ENCODE results near the gene LDAH. TPM values are rescaled to one million over a fixed set of nuclear protein-coding genes. Genes with fewer than 3 reads are reported as not detected.

LDAH gene
- total RNA-seq, 1 experiment from 2014 or later: not detected

DNA sequence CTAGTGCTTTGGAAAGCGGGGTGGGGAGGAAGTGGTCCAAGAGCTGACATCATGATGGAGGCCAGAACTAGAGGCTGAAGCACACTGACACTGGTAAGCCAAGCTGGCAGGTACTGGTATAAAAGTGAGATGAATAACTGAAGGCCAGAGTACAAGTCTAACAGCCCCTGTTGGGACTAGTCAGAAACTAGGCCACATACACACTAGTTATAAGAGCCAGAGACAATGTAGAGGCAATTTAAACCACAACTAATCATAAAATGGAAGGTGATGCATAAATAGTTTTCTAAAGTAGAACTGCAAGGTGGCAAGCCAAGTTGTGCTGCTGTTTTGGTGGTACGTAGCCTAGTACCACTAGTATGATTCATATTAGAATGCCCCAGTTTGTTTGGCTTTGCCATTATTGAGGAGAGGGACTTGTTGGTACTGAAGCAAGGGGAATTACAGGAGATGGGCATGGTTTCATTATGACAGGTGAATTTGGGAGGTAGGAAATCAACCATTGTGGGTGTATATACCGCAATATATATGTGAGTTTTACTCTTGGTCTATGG lies 98.3 kb downstream of the LDAH start:
- ChIA-PET POLR2A (ENCODE audit: unreplicated experiment) (no interaction called here), CTCF (no interaction called here)
- Histone ChIP-seq H2AFZ (ENCODE audit: low read length) (no peak overlapping the region), H3K9me2 (replicated peaks; ENCODE audit: low read length) (no peaks in the 10 kb centered on the region), H3K4me2 (ENCODE audit: low read length) (no peak overlapping the region), H3K36me3 (ENCODE audit: low read depth, low read length) (no peaks in the 10 kb centered on the region), H3K4me1 (ENCODE audit: insufficient read depth, low read length) (no peaks in the 10 kb centered on the region; the same call in 1 of the 2 replicates), H3K27ac (ENCODE audit: low read length) (no peak overlapping the region), H3K79me2 (ENCODE audit: low read length) (no peaks in the 10 kb centered on the region), H3K27me3 (ENCODE audit: low read length) (peaks cover 20% of the 10 kb centered on the region; the same call in 1 of the 2 replicates), H4K20me1 (ENCODE audit: low read length) (no peaks in the 10 kb centered on the region), H3K9me3 (ENCODE audit: low read length) (no peaks in the 10 kb centered on the region), H3F3A (ENCODE audit: low read length, unreplicated experiment) (no peaks in the 10 kb centered on the region), H3K9ac (ENCODE audit: low read length) (no peak overlapping the region), H3K4me3 (ENCODE audit: low read length) (no peak overlapping the region)
- ATAC-seq: no peak
- intact Hi-C loops (cut with micrococcal nuclease): no loop called here
- no peak for TF ChIP-seq EZH2 (IDR thresholded peaks at IDR 0.05; ENCODE audit: low read length, unreplicated experiment)
- TF ChIP-seq CTCF (conservative IDR thresholded peaks at IDR 0.05; ENCODE audit: low read depth, low read length): no peak
- no peak for TF ChIP-seq EZH2phosphoT487 (IDR thresholded peaks at IDR 0.05; ENCODE audit: borderline replicate concordance, low read length)
- DNase-seq: no peak
- no TSS peak for BruUV-seq (replicated peaks)

GRCh38 chr2:20723543-20723942 lies 99.4 kb downstream of the LDAH start:
- H3K27ac ChIP-seq (ENCODE audit: low read length): no peak overlapping the region
- no peak for DNase-seq
- H3K9me3 ChIP-seq (ENCODE audit: low read length): no peaks in the 10 kb centered on the region
- TF ChIP-seq EZH2phosphoT487 (IDR thresholded peaks at IDR 0.05; ENCODE audit: borderline replicate concordance, low read length) (no peak), CTCF (conservative IDR thresholded peaks at IDR 0.05; ENCODE audit: low read depth, low read length) (no peak), EZH2 (IDR thresholded peaks at IDR 0.05; ENCODE audit: low read length, unreplicated experiment) (no peak)
- no peak overlapping the region for H2AFZ ChIP-seq (ENCODE audit: low read length)
- no peaks in the 10 kb centered on the region for H3K9me2 ChIP-seq (replicated peaks; ENCODE audit: low read length)
- H3K79me2 ChIP-seq (ENCODE audit: low read length): no peaks in the 10 kb centered on the region
- no TSS peak for BruUV-seq (replicated peaks)
- POLR2A ChIA-PET (ENCODE audit: unreplicated experiment): no interaction called here
- H3K36me3 ChIP-seq (ENCODE audit: low read depth, low read length): no peaks in the 10 kb centered on the region
- no peak overlapping the region for H3K4me3 ChIP-seq (ENCODE audit: low read length)
- H3K9ac ChIP-seq (ENCODE audit: low read length): no peak overlapping the region
- H3K4me1 ChIP-seq (ENCODE audit: insufficient read depth, low read length): no peaks in the 10 kb centered on the region
- H3K27me3 ChIP-seq (ENCODE audit: low read length): peaks cover 18% of the 10 kb centered on the region; the same call in 1 of the 2 replicates
- no peaks in the 10 kb centered on the region for H4K20me1 ChIP-seq (ENCODE audit: low read length)
- ATAC-seq: no peak
- H3K4me2 ChIP-seq (ENCODE audit: low read length): no peak overlapping the region
- CTCF ChIA-PET: no interaction called here
- H3F3A ChIP-seq (ENCODE audit: low read length, unreplicated experiment): no peaks in the 10 kb centered on the region
- intact Hi-C loops (cut with micrococcal nuclease): no loop called here

- Histone ChIP-seq H3K4me3 (ENCODE audit: low read length) (no peak overlapping the region), H3K4me1 (ENCODE audit: insufficient read depth, low read length) (no peaks in the 10 kb centered on the region), H4K20me1 (ENCODE audit: low read length) (no peaks in the 10 kb centered on the region), H3K79me2 (ENCODE audit: low read length) (no peaks in the 10 kb centered on the region), H3K9me2 (replicated peaks; ENCODE audit: low read length) (no peaks in the 10 kb centered on the region), H3F3A (ENCODE audit: low read length, unreplicated experiment) (no peaks in the 10 kb centered on the region), H3K4me2 (ENCODE audit: low read length) (no peak overlapping the region), H2AFZ (ENCODE audit: low read length) (no peak overlapping the region), H3K27ac (ENCODE audit: low read length) (no peak overlapping the region), H3K9me3 (ENCODE audit: low read length) (no peaks in the 10 kb centered on the region), H3K9ac (ENCODE audit: low read length) (no peak overlapping the region), H3K27me3 (ENCODE audit: low read length) (peaks cover 18% of the 10 kb centered on the region; the same call in 1 of the 2 replicates), H3K36me3 (ENCODE audit: low read depth, low read length) (no peaks in the 10 kb centered on the region)
- POLR2A ChIA-PET (ENCODE audit: unreplicated experiment): no interaction called here
- ATAC-seq (no peak), DNase-seq (peak; percentile 7)
- no TSS peak for BruUV-seq (replicated peaks)
- intact Hi-C loops (cut with micrococcal nuclease): no loop called here
- TF ChIP-seq CTCF (conservative IDR thresholded peaks at IDR 0.05; ENCODE audit: low read depth, low read length) (peak; percentile 31; the same call in 1 of the 2 replicates), EZH2phosphoT487 (IDR thresholded peaks at IDR 0.05; ENCODE audit: borderline replicate concordance, low read length) (no peak)
- CTCF ChIA-PET: no interaction called here
These were observed 100.2 kb downstream of the LDAH start for GRCh38 chr2:20722592-20723240.
